GM23248 (cell line): ENCODE results near the gene PLCG1. TPM values are rescaled to one million over a fixed set of nuclear protein-coding genes. Genes with fewer than 3 reads are reported as not detected.

Experiments used
- DNase-seq: peaks from one replicate; pipeline ENCODE4 v3.0.0-alpha.2; 2015
- H2AFZ ChIP-seq: fragments of 200-600 bp; sonication (generic); 2 replicates; pipeline ENCODE4 v1.6.1; 2016; ENCODE audit warnings: antibody characterized with exemption
- H3F3A ChIP-seq: fragments of 200-600 bp; sonication (generic); 2 replicates; pipeline ENCODE4 v1.6.1; 2016; ENCODE audit warnings: mild to moderate bottlenecking, antibody characterized with exemption, mixed run types; ENCODE audit not compliant: insufficient read depth
- H3K27ac ChIP-seq: fragments of 200-600 bp; sonication (generic); 2 replicates; pipeline ENCODE4 v1.5.1; 2016; ENCODE audit warnings: mild to moderate bottlenecking
- H3K27me3 ChIP-seq: fragments of 200-600 bp; sonication (generic); replicated peaks from 2 replicates; pipeline ENCODE4 v1.6.1; 2016; ENCODE audit warnings: mild to moderate bottlenecking; ENCODE audit not compliant: insufficient read depth
- H3K36me3 ChIP-seq: fragments of 200-600 bp; sonication (generic); 2 replicates; pipeline ENCODE4 v1.6.1; 2016; ENCODE audit warnings: low read depth, mild to moderate bottlenecking
- H3K4me1 ChIP-seq: fragments of 200-600 bp; sonication (generic); 2 replicates; pipeline ENCODE4 v1.6.1; 2016; ENCODE audit warnings: mild to moderate bottlenecking; ENCODE audit not compliant: insufficient read depth
- H3K4me2 ChIP-seq: fragments of 200-600 bp; sonication (generic); one replicate; pipeline ENCODE4 v1.6.1; 2016; ENCODE audit warnings: mild to moderate bottlenecking; ENCODE audit not compliant: unreplicated experiment
- H3K4me3 ChIP-seq: fragments of 200-600 bp; sonication (generic); 2 replicates; pipeline ENCODE4 v1.5.1; 2016; ENCODE audit warnings: mild to moderate bottlenecking
- H3K79me2 ChIP-seq: fragments of 200-600 bp; sonication (generic); 2 replicates; pipeline ENCODE4 v1.6.1; 2016; ENCODE audit warnings: mild to moderate bottlenecking; ENCODE audit not compliant: insufficient read depth
- H3K9ac ChIP-seq: fragments of 200-600 bp; sonication (generic); 2 replicates; pipeline ENCODE4 v1.6.1; 2016; ENCODE audit warnings: mild to moderate bottlenecking
- H3K9me2 ChIP-seq: fragments of 200-600 bp; sonication (generic); 2 replicates; pipeline ENCODE4 v1.6.1; 2016; ENCODE audit warnings: mixed run types, mild to moderate bottlenecking, moderate library complexity; ENCODE audit not compliant: insufficient read depth
- H3K9me3 ChIP-seq: fragments of 200-600 bp; sonication (generic); one replicate; pipeline ENCODE4 v1.6.1; 2017; ENCODE audit warnings: low read depth
- H4K20me1 ChIP-seq: fragments of 200-600 bp; sonication (generic); 2 replicates; pipeline ENCODE4 v1.6.0; 2016; ENCODE audit not compliant: insufficient read depth
- EZH2 ChIP-seq: fragments of 200-600 bp; sonication (generic); IDR thresholded peaks from 2 replicates; pipeline ENCODE4 v1.6.1; 2018; ENCODE audit warnings: antibody characterized with exemption, mild to moderate bottlenecking; ENCODE audit not compliant: insufficient read depth, poor library complexity, severe bottlenecking
- EZH2phosphoT487 ChIP-seq: fragments of 200-600 bp; sonication (generic); IDR thresholded peaks from 2 replicates; pipeline ENCODE4 v1.6.1; 2018; ENCODE audit warnings: antibody characterized with exemption, moderate library complexity, mild to moderate bottlenecking, low read depth; ENCODE audit not compliant: insufficient read depth
- WGBS, 2 experiments: methylation state at CpG; one replicate each; pipeline ENCODE4 v1.1.6; 2015 to 2017; ENCODE audit warnings: low lambda C conversion rate in 2 of 2, low coverage in 1 of 2; ENCODE audit errors: missing lambda C conversion rate in 2 of 2; 5-methylcytosine and 5-hydroxymethylcytosine counted together
- in situ Hi-C: fragments of 300-500 bp; cut with MboI; formaldehyde crosslinking; loops from 2 replicates; pipeline ENCODE4 v1.15.0; 2020
- polyA plus RNA-seq: library from polyadenylated mRNA; unstranded; fragments of >200 nt; fragmentation: Nextera tagmentation; extraction: Ambion mirVana; gene quantifications from 2 replicates; pipeline ENCODE4 v1.2.1, GENCODE V29; 2016
- total RNA-seq: library from RNA; depleted of rRNA; stranded (reverse); fragments of >200 nt; shearing (Covaris generic); gene quantifications from 2 replicates; pipeline ENCODE4 v1.2.3, GENCODE V29; 2014

Gene PLCG1
- total and polyA plus RNA-seq, 2 experiments from 2014 or later: 8.3 to 32.6 TPM

- no peaks in the 10 kb centered on the region for H3K27me3 ChIP-seq
- no peak overlapping the region for H2AFZ ChIP-seq
- DNase-seq: no peak
- 37 to 38% methylated on average over 3 of the region's 3 CpGs for WGBS, 2 experiments
- no peaks in the 10 kb centered on the region for H3K9me3 ChIP-seq
- in situ Hi-C loops: no loop called here
- H3K4me1 ChIP-seq: no peaks in the 10 kb centered on the region
- H3K9me2 ChIP-seq: no peaks in the 10 kb centered on the region
- no peak for TF ChIP-seq EZH2
- no peak for TF ChIP-seq EZH2phosphoT487
- peaks cover 89% of the 10 kb centered on the region for H3K79me2 ChIP-seq
- no peak overlapping the region for H3K9ac ChIP-seq
- H3K27ac ChIP-seq: no peak overlapping the region
- no peak overlapping the region for H3K4me3 ChIP-seq
- no peak overlapping the region for H3K4me2 ChIP-seq
- peaks cover 18% of the 10 kb centered on the region for H3K36me3 ChIP-seq
- no peaks in the 10 kb centered on the region for H3F3A ChIP-seq
- H4K20me1 ChIP-seq: no peaks in the 10 kb centered on the region
Observed at GRCh38 chr20:41200446-41201202, 63.3 kb downstream of the PLCG1 start.

- in situ Hi-C loops: no loop called here
- H3K27me3 ChIP-seq: no peaks in the 10 kb centered on the region
- no peaks in the 10 kb centered on the region for H4K20me1 ChIP-seq
- no peaks in the 10 kb centered on the region for H3F3A ChIP-seq
- peaks cover 15% of the 10 kb centered on the region for H3K36me3 ChIP-seq
- no peak overlapping the region for H3K9ac ChIP-seq
- H3K9me2 ChIP-seq: no peaks in the 10 kb centered on the region
- peaks cover 94% of the 10 kb centered on the region for H3K79me2 ChIP-seq
- TF ChIP-seq EZH2phosphoT487: no peak
- no peaks in the 10 kb centered on the region for H3K9me3 ChIP-seq
- no peak for DNase-seq
- H3K4me2 ChIP-seq: no peak overlapping the region
- no peak overlapping the region for H3K27ac ChIP-seq
- no peak overlapping the region for H2AFZ ChIP-seq
- no peaks in the 10 kb centered on the region for H3K4me1 ChIP-seq
- WGBS, 2 experiments: 86 to 90% methylated on average over 8 of the region's 8 CpGs
- no peak overlapping the region for H3K4me3 ChIP-seq
Observed at GRCh38 chr20:41201760-41202159, 64.4 kb downstream of the PLCG1 start.

- no peak overlapping the region for H3K4me2 ChIP-seq
- no peak overlapping the region for H3K27ac ChIP-seq
- TF ChIP-seq EZH2 (no peak), EZH2phosphoT487 (no peak)
- no peaks in the 10 kb centered on the region for H3K27me3 ChIP-seq
- peaks cover 15% of the 10 kb centered on the region for H3K36me3 ChIP-seq
- H3F3A ChIP-seq: no peaks in the 10 kb centered on the region
- in situ Hi-C loops: no loop called here
- no peak for DNase-seq
- H3K79me2 ChIP-seq: peaks cover 99% of the 10 kb centered on the region
- no peaks in the 10 kb centered on the region for H3K9me2 ChIP-seq
- H2AFZ ChIP-seq: no peak overlapping the region
- H3K4me1 ChIP-seq: no peaks in the 10 kb centered on the region
- WGBS, 2 experiments: 94 to 97% methylated on average over 10 of the region's 10 CpGs
- H3K4me3 ChIP-seq: no peak overlapping the region
- no peak overlapping the region for H3K9ac ChIP-seq
- H4K20me1 ChIP-seq: no peaks in the 10 kb centered on the region
- no peaks in the 10 kb centered on the region for H3K9me3 ChIP-seq
Observed at GRCh38 chr20:41202426-41202825, 65.1 kb downstream of the PLCG1 start.

GRCh38 chr20:41203660-41204059 lies 66.3 kb downstream of the PLCG1 start:
- TF ChIP-seq EZH2phosphoT487 (no peak), EZH2 (no peak)
- no peak overlapping the region for H3K9ac ChIP-seq
- no peaks in the 10 kb centered on the region for H3K9me3 ChIP-seq
- in situ Hi-C loops: no loop called here
- H4K20me1 ChIP-seq: no peaks in the 10 kb centered on the region
- no peak overlapping the region for H3K4me3 ChIP-seq
- H3K4me2 ChIP-seq: no peak overlapping the region
- no peaks in the 10 kb centered on the region for H3K4me1 ChIP-seq
- no peak for DNase-seq
- 89 to 93% methylated on average over 9 of the region's 9 CpGs for WGBS, 2 experiments
- H3K79me2 ChIP-seq: peaks cover 98% of the 10 kb centered on the region
- no peak overlapping the region for H3K27ac ChIP-seq
- H2AFZ ChIP-seq: no peak overlapping the region
- H3K27me3 ChIP-seq: no peaks in the 10 kb centered on the region
- H3K9me2 ChIP-seq: no peaks in the 10 kb centered on the region
- H3K36me3 ChIP-seq: peaks cover 8% of the 10 kb centered on the region
- H3F3A ChIP-seq: no peaks in the 10 kb centered on the region
